T-helper 2 cell treated with Interferon-gamma antibody and Interleukin-4, amounts not matched to agents 5 μg/mL and 100 μg/mL, for 36 hours (primary cell): ENCODE results near the gene NLGN3.

ENCODE experiments used
- DNase-seq: peaks from one replicate; pipeline ENCODE4 v3.0.0; 2021; ENCODE audit warnings: low spot score
- H3K27ac Mint-ChIP-seq: one replicate; pipeline ENCODE4 v1.8.0; 2021; ENCODE audit warnings: mild to moderate bottlenecking, mixed read lengths
- H3K27me3 Mint-ChIP-seq: one replicate; pipeline ENCODE4 v1.8.0; 2021; ENCODE audit warnings: low read depth, mixed read lengths
- H3K36me3 Mint-ChIP-seq: one replicate; pipeline ENCODE4 v1.8.0; 2021; ENCODE audit warnings: low read depth, mixed read lengths
- H3K4me1 Mint-ChIP-seq: one replicate; pipeline ENCODE4 v1.8.0; 2021; ENCODE audit warnings: low read depth, mixed read lengths
- H3K4me3 Mint-ChIP-seq: one replicate; pipeline ENCODE4 v1.8.0; 2022; ENCODE audit warnings: mild to moderate bottlenecking, moderate library complexity, mixed read lengths
- H3K9me3 Mint-ChIP-seq: one replicate; pipeline ENCODE4 v1.8.0; 2021; ENCODE audit warnings: mixed read lengths

Gene NLGN3

GRCh38 chrX:71107245-71107644 is 37.4 kb upstream of the NLGN3 start:
- no peak for DNase-seq
- H3K36me3 Mint-ChIP-seq: peaks cover 69% of the 10 kb centered on the region
- H3K4me1 Mint-ChIP-seq: peaks cover 56% of the 10 kb centered on the region
- no peaks in the 10 kb centered on the region for H3K27me3 Mint-ChIP-seq
- H3K4me3 Mint-ChIP-seq: peak overlapping the region; percentile 94
- no peaks in the 10 kb centered on the region for H3K9me3 Mint-ChIP-seq
- H3K27ac Mint-ChIP-seq: peak overlapping the region; percentile 99

GRCh38 chrX:71107762-71108360 is 36.8 kb upstream of the NLGN3 start:
- H3K36me3 Mint-ChIP-seq: peaks cover 69% of the 10 kb centered on the region

DNA sequence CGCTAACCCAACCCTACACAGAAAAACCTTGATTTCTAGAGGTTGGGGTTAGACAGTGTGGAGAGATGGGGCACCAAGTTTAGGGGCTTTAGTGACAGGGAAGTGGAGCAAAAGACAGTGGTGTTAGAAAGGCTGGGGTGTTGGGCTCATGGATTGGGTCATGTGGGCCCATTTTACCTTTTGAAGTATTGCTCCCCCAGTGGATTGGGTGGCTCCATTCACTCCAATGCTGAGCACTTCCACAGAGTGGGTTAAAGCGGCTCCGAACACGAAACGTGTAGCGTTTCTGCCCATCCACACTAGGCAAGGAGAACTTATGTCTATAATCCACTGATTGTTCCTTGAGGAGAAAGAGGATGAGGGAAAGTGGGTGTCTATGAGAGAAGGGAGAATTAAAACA is 35.6 kb upstream of the NLGN3 start:
- Mint-ChIP-seq H3K36me3 (peaks cover 65% of the 10 kb centered on the region), H3K9me3 (no peaks in the 10 kb centered on the region), H3K4me3 (peak overlapping the region; percentile 94), H3K27me3 (no peaks in the 10 kb centered on the region), H3K4me1 (peaks cover 48% of the 10 kb centered on the region), H3K27ac (peak overlapping the region; percentile 99)
- no peak for DNase-seq

More at GRCh38 chrX:71107762-71108360, 36.8 kb upstream of the NLGN3 start:
- Mint-ChIP-seq H3K4me3 (peak overlapping the region; percentile 94), H3K27me3 (no peaks in the 10 kb centered on the region), H3K4me1 (peaks cover 53% of the 10 kb centered on the region), H3K9me3 (no peaks in the 10 kb centered on the region), H3K27ac (peak overlapping the region; percentile 99)
- DNase-seq: peak; percentile 30

DNA sequence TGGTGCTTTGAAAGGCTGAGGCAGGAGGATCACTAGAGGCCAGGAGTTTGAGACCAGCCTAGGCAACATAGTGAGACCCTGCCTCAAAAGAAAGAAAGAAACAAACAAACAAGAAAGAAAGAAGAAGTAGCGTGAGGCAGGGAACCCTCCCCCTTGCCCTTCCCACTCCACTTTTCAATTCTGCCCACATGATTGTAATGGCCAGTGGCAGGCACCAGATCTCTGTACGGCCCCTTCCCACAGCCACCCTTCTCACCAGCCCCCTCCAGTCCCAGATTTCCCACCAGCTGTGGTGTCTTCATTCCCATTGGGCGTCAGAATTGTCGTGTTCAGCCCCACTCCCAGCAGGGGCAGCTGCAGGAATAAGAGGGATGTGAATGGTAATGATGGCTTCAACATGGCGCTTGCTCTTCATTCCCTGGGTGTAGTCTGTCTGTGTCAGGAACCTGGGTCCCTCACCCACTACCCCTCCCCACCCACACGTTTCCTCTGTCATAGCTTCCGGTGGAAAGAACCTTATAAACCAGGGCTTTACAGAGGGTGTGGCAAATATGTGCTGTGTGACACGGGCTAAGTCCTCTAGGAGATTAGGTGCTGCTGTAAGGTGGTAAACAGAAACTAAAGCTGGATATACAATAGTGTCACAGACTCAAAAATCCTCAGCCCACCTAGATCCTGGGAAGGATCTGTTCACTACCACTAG is 33.3 kb upstream of the NLGN3 start, which contains the start of gene IL2RG:
Gene IL2RG (minus strand): TSS at position 437 of the 703 bp plus-strand sequence. CDS start 38 bp downstream, at position 399.
- H3K9me3 Mint-ChIP-seq: no peaks in the 10 kb centered on the region
- peaks cover 51% of the 10 kb centered on the region for H3K36me3 Mint-ChIP-seq
- H3K4me1 Mint-ChIP-seq: peaks cover 34% of the 10 kb centered on the region
- DNase-seq: peak; percentile 81
- no peaks in the 10 kb centered on the region for H3K27me3 Mint-ChIP-seq
- peak within 1 kb of the TSS; percentile 94 for H3K4me3 Mint-ChIP-seq
- peak within 1 kb of the TSS; percentile 99 for H3K27ac Mint-ChIP-seq

- Mint-ChIP-seq H3K9me3 (no peaks in the 10 kb centered on the region), H3K4me3 (peak overlapping the region; percentile 94), H3K27ac (peak overlapping the region; percentile 99), H3K36me3 (peaks cover 45% of the 10 kb centered on the region), H3K4me1 (peaks cover 30% of the 10 kb centered on the region), H3K27me3 (no peaks in the 10 kb centered on the region)
- no peak for DNase-seq
Measured at GRCh38 chrX:71111921-71112431, 32.7 kb upstream of the NLGN3 start.

DNA sequence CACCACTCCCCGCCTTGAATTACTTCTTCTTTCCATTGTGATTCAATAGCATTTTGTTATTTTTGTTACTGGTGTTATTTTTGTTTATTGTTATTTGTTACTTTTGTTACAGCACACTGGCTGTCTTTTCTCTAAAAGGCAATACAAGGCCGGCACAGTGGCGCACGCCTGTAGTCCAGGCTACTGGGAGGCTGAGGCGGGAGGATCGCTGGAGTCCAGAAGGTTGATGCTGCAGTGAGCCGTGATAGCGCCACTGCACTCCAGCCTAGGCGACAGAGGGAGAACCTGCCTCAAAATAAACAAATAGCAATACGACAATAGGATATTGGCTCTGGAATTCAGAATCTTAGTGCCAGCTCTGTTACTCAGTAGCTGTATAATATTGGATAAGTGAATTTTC is 27.3 kb upstream of the NLGN3 start:
- H3K36me3 Mint-ChIP-seq: peaks cover 11% of the 10 kb centered on the region
- DNase-seq: no peak
- H3K27ac Mint-ChIP-seq: peak overlapping the region; percentile 65
- no peaks in the 10 kb centered on the region for H3K27me3 Mint-ChIP-seq
- H3K4me3 Mint-ChIP-seq: no peak overlapping the region
- no peaks in the 10 kb centered on the region for H3K9me3 Mint-ChIP-seq
- peaks cover 10% of the 10 kb centered on the region for H3K4me1 Mint-ChIP-seq

GRCh38 chrX:71118032-71118984 is 26.3 kb upstream of the NLGN3 start, which contains the start of gene MED12:
TSS of gene MED12 (plus strand) at chrX:71118596. CDS start at chrX:71118755, 159 bp downstream.
- peak; percentile 81 for DNase-seq
- no peaks in the 10 kb centered on the region for H3K9me3 Mint-ChIP-seq

DNA sequence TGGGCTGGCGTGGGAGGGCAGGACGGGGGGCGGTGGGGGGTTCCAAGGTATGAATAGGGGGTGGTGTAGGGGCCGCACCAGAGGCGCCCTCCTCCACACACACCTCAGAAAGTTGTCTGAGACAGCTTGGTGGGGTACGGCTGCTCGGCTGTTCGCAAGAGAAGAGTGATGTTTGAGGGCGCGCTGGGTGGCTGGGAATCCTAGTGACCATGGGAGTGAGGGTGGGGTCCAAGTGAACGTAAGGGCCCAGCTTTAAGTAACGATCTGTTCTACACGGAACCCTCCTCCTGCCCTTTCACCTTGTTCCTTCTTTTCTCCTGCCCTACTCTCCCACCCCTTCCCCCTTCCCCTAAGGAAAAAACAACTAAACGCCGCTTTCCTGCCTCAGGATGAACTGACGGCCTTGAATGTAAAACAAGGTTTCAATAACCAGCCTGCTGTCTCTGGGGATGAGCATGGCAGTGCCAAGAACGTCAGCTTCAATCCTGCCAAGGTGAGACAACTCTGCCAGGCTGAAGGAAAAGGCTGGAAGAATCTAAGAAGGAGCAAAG is 25.6 kb upstream of the NLGN3 start:
- no peak for DNase-seq
- Mint-ChIP-seq H3K36me3 (peaks cover 24% of the 10 kb centered on the region), H3K4me1 (peaks cover 5% of the 10 kb centered on the region), H3K9me3 (no peaks in the 10 kb centered on the region), H3K27ac (peak overlapping the region; percentile 89), H3K27me3 (no peaks in the 10 kb centered on the region), H3K4me3 (peak overlapping the region; percentile 83)

More at GRCh38 chrX:71118032-71118984, 26.3 kb upstream of the NLGN3 start, which contains the start of gene MED12:
- H3K4me1 Mint-ChIP-seq: peaks cover 8% of the 10 kb centered on the region
- no peaks in the 10 kb centered on the region for H3K27me3 Mint-ChIP-seq
- H3K4me3 Mint-ChIP-seq: peak within 1 kb of the TSS; percentile 83
- H3K36me3 Mint-ChIP-seq: peaks cover 19% of the 10 kb centered on the region
- H3K27ac Mint-ChIP-seq: peak within 1 kb of the TSS; percentile 89

- DNase-seq: no peak
- H3K36me3 Mint-ChIP-seq: peaks cover 64% of the 10 kb centered on the region
- H3K4me3 Mint-ChIP-seq: no peak overlapping the region
- H3K4me1 Mint-ChIP-seq: peaks cover 13% of the 10 kb centered on the region
- H3K9me3 Mint-ChIP-seq: no peaks in the 10 kb centered on the region
- no peaks in the 10 kb centered on the region for H3K27me3 Mint-ChIP-seq
- peak overlapping the region; percentile 80 for H3K27ac Mint-ChIP-seq
Measured at GRCh38 chrX:71128166-71128833, 16.3 kb upstream of the NLGN3 start.

- no peaks in the 10 kb centered on the region for H3K9me3 Mint-ChIP-seq
- H3K27me3 Mint-ChIP-seq: no peaks in the 10 kb centered on the region
- H3K4me1 Mint-ChIP-seq: peaks cover 13% of the 10 kb centered on the region
- peak; percentile 28 for DNase-seq
- H3K4me3 Mint-ChIP-seq: peak overlapping the region; percentile 63
- H3K36me3 Mint-ChIP-seq: peaks cover 59% of the 10 kb centered on the region
- peak overlapping the region; percentile 80 for H3K27ac Mint-ChIP-seq
Measured at GRCh38 chrX:71128915-71129765, 15.5 kb upstream of the NLGN3 start.

DNA sequence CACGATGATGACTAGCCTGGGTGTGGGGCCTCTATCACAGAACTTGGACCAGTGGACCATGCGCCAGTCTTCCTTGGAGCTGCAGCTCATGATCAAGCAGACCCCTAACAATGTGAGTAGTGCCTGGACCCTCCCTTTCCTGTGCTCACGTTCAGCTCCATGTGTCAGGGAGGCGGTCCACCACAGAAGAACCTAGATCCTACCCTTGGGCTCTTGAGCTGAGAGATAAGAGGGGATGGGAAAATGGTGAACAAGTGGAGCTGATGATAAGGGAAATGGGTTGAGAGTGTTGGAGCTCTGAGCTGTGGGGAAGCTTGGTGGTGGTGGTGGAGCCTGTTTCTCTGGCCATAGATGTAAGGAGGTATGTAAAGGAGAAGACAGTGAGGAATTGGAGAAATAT is 13.1 kb upstream of the NLGN3 start:
- Mint-ChIP-seq H3K36me3 (peaks cover 60% of the 10 kb centered on the region), H3K27ac (peak overlapping the region; percentile 31), H3K4me3 (no peak overlapping the region), H3K4me1 (peaks cover 13% of the 10 kb centered on the region), H3K27me3 (no peaks in the 10 kb centered on the region), H3K9me3 (no peaks in the 10 kb centered on the region)
- DNase-seq: no peak

DNA sequence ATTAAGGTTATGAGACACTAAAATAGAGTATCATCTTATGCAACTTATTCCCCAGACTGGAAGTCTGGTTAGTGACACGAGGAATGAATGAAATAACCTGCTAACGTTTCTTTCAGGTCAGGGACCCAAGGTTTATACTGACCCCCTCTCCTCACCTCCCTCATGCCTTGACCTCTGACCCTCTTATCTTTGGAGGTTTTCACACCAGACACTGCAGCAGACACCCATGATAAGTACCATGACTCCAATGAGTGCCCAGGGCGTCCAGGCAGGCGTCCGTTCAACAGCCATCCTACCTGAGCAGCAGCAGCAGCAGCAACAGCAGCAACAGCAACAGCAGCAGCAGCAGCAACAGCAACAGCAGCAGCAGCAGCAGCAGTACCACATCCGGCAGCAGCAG is 4.2 kb upstream of the NLGN3 start:
- Mint-ChIP-seq H3K9me3 (no peaks in the 10 kb centered on the region), H3K4me3 (no peak overlapping the region), H3K4me1 (peaks cover 3% of the 10 kb centered on the region), H3K27ac (no peak overlapping the region), H3K27me3 (no peaks in the 10 kb centered on the region), H3K36me3 (peaks cover 37% of the 10 kb centered on the region)
- DNase-seq: no peak
